Measurements from ENCODE around the gene TRIM66. TPM values are rescaled to one million over a fixed set of nuclear protein-coding genes. Genes with fewer than 3 reads are reported as not detected.

The TRIM66 gene
- total RNA-seq, 2 donors from 2014 or later, result 11.2 to 37.2 TPM

DNA sequence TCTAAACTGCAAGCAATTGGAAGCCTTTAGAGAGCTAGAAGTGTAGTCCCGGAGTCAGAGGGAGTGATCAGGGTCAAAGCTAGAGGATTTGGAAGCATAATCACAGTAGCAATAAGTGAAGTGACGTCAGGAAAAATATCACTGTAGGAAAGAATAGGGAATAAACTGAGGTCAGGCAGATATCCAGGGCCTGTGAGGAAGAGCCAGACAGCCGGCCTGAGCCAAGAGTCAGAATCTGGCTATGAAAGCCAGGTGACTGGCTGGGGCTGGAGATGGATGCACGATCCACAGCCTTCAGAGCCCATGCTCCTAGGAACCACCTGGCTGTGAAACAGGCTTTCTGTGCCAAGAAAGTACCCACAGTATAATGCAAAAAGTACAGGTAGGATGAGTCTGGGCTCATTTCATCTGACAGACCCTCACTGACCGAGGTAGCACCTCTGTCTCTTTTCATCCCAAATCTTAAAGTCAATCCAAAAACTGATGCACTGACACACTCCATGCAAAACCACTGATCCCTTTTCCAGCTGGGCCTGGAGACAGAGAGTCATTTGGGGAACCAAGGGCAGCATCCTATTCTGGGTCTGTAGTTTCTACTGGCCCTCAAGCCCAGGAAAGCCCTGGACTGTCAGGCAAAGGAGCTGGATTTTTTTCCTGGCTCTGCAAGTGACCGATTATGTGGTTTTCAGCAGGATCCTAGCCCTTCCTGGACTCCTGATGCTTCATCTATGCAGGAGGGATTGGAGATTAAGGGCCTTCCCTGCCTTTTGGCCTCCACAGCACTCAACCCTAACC, 21.3 kb downstream of the TRIM66 start:
- H3K27ac ChIP-seq, result no peak overlapping the region
- DNase-seq, result no peak
- H3K4me1 ChIP-seq, result no peaks in the 10 kb centered on the region
- H3K36me3 ChIP-seq (replicated peaks in 1 of 2; ENCODE audit: insufficient read depth in 1 of 2, low read depth in 2 of 2), result no peaks in the 10 kb centered on the region
- no peaks in the 10 kb centered on the region for H3K27me3 ChIP-seq
- no peaks in the 10 kb centered on the region for H3K9me3 ChIP-seq
- intact Hi-C loops (cut with DNase I), result no loop called here
- TF ChIP-seq POLR2A (IDR thresholded peaks at IDR 0.05), result no peak
- TF ChIP-seq, protein P1, sequence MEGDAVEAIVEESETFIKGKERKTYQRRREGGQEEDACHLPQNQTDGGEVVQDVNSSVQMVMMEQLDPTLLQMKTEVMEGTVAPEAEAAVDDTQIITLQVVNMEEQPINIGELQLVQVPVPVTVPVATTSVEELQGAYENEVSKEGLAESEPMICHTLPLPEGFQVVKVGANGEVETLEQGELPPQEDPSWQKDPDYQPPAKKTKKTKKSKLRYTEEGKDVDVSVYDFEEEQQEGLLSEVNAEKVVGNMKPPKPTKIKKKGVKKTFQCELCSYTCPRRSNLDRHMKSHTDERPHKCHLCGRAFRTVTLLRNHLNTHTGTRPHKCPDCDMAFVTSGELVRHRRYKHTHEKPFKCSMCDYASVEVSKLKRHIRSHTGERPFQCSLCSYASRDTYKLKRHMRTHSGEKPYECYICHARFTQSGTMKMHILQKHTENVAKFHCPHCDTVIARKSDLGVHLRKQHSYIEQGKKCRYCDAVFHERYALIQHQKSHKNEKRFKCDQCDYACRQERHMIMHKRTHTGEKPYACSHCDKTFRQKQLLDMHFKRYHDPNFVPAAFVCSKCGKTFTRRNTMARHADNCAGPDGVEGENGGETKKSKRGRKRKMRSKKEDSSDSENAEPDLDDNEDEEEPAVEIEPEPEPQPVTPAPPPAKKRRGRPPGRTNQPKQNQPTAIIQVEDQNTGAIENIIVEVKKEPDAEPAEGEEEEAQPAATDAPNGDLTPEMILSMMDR (IDR thresholded peaks at IDR 0.05), result no peak
- ATAC-seq, result no peak
- no peak overlapping the region for H3K4me3 ChIP-seq
- 90% methylated on average over 6 of the region's 6 CpGs for WGBS, 2 donors

DNA sequence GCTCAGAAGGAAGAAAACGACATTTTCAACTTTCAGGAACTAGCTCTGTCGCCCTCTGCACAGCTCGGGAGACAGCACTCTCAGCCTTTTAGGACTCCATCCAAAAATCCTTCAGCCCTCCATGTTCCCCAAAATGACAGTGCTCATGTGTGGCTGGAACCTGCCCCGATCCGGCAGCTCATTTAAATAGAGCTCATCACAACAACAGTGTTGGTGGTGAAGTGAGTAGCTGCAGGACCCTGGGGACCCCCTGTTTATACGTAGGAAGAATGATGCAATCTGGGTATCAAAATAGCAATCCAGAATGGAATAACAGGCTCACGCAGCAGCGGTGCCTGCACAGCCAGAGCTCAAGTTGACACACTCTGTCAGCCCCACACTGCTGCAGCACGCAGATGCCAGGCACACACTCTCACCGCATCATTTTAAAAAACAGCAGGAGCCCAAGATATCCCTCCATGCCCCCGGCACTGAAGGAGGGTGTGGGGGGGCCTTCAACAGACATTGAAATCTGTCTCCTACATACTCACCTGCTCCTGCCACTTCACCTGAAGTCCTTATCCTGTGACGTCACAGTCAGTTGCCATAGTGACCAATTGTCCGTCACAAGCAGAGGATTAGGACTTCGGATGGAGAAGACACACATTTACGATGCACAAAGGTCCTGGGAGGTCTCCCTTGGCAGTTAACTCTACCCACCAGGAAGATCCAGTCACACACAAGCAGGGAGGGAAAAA, 24.0 kb downstream of the TRIM66 start:
- TF ChIP-seq, protein P1 (IDR thresholded peaks at IDR 0.05), result no peak
- no peak for TF ChIP-seq POLR2A (IDR thresholded peaks at IDR 0.05)
- Histone ChIP-seq H3K36me3 (replicated peaks in 1 of 2; ENCODE audit: insufficient read depth in 1 of 2, low read depth in 2 of 2) (no peaks in the 10 kb centered on the region), H3K27me3 (no peaks in the 10 kb centered on the region), H3K9me3 (no peaks in the 10 kb centered on the region), H3K27ac (no peak overlapping the region), H3K4me1 (no peaks in the 10 kb centered on the region), H3K4me3 (no peak overlapping the region)
- WGBS, 2 donors, result 79 to 84% methylated on average over 15 of the region's 15 CpGs
- ATAC-seq (no peak), DNase-seq (no peak)
- intact Hi-C loops (cut with DNase I), result no loop called here

DNA sequence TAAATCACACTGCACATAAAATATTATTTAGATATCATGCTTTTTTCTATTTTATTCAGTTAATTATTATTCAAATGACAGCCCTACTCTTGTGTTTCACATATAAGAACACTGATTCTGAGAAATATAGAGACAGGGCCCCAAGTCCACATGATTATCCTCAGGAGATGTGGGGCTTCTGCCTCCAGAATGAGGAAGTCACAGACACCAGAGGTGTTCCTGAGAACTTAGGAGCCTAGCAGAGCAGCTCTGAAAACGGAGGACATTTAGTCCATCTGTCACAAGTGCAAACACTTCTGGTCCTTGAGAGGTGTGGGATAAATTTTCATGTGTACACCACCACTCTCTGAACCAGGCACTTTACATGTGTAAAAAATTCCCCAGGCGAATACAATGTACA, 26.2 kb downstream of the TRIM66 start:
- intact Hi-C loops (cut with DNase I), result no loop called here
- no peak for DNase-seq
- no peaks in the 10 kb centered on the region for H3K4me1 ChIP-seq
- no peaks in the 10 kb centered on the region for H3K36me3 ChIP-seq (replicated peaks in 1 of 2; ENCODE audit: insufficient read depth in 1 of 2, low read depth in 2 of 2)
- H3K27me3 ChIP-seq, result no peaks in the 10 kb centered on the region
- H3K9me3 ChIP-seq, result no peaks in the 10 kb centered on the region
- no peak for ATAC-seq
- H3K4me3 ChIP-seq, result no peak overlapping the region
- 63 to 64% methylated on average over 2 of the region's 2 CpGs for whole genome bisulfite sequencing, 2 donors
- H3K27ac ChIP-seq, result no peak overlapping the region
- no peak for TF ChIP-seq POLR2A (IDR thresholded peaks at IDR 0.05)
- TF ChIP-seq, protein P1 (IDR thresholded peaks at IDR 0.05), result no peak

DNA sequence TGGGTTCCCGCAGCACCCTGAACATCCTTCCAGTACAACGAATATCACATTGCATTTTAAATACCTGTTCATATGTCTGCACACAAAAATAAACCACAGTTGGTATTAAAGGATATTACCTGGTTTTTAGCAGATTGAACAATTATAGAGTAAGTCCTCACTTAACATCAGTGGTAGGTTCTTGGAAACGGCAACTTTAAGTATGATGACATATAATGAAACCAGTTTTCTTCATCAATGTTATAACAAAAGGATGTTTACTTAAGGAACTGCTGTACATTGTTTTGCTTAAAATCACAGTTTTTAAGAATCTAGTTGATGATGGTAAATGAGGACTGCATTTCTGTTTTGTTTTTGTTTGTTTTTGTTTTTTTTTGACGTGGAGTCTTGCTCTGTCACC, 28.0 kb downstream of the TRIM66 start:
- intact Hi-C loops (cut with DNase I), result no loop called here
- DNase-seq (no peak), ATAC-seq (no peak)
- H3K9me3 ChIP-seq, result no peaks in the 10 kb centered on the region
- H3K4me3 ChIP-seq, result no peak overlapping the region
- no peaks in the 10 kb centered on the region for H3K27me3 ChIP-seq
- H3K27ac ChIP-seq, result no peak overlapping the region
- TF ChIP-seq POLR2A (IDR thresholded peaks at IDR 0.05), result no peak
- TF ChIP-seq, protein P1 (IDR thresholded peaks at IDR 0.05), result no peak
- H3K36me3 ChIP-seq (replicated peaks in 1 of 2; ENCODE audit: insufficient read depth in 1 of 2, low read depth in 2 of 2), result peaks cover 0 to 2% of the 10 kb centered on the region in 2 donors
- no peaks in the 10 kb centered on the region for H3K4me1 ChIP-seq
- 75 to 76% methylated on average over 4 of the region's 4 CpGs for whole genome bisulfite sequencing, 2 donors

Data from body of pancreas (tissue), 4 donors.